Glutamatergic neuron (in vitro differentiated cells): ENCODE data around the gene TPI1. TPM values are rescaled to one million over a fixed set of nuclear protein-coding genes. Genes with fewer than 3 reads are reported as not detected.
"Not testable (repeated sequence)": the region's sequence is repeated elsewhere in the genome, so short reads cannot be mapped to it uniquely, and the experiment has no call there.

ENCODE experiments used
- DNase-seq: peaks from one replicate; pipeline ENCODE4 v3.0.0; 2022
- H3K27ac Mint-ChIP-seq: one replicate; pipeline ENCODE4 v1.8.0; 2020; ENCODE audit warnings: mild to moderate bottlenecking, mixed read lengths, inconsistent platforms; ENCODE audit not compliant: unreplicated experiment
- H3K27me3 Mint-ChIP-seq: one replicate; pipeline ENCODE4 v1.8.0; 2020; ENCODE audit warnings: mild to moderate bottlenecking, moderate library complexity, mixed read lengths, inconsistent platforms; ENCODE audit not compliant: unreplicated experiment
- H3K36me3 Mint-ChIP-seq: one replicate; pipeline ENCODE4 v1.8.0; 2020; ENCODE audit warnings: mild to moderate bottlenecking, mixed read lengths, inconsistent platforms; ENCODE audit not compliant: unreplicated experiment
- H3K4me1 Mint-ChIP-seq: one replicate; pipeline ENCODE4 v1.8.0; 2020; ENCODE audit warnings: mild to moderate bottlenecking, low read depth, mixed read lengths, inconsistent platforms; ENCODE audit not compliant: unreplicated experiment
- H3K4me3 Mint-ChIP-seq: one replicate; pipeline ENCODE4 v1.8.0; 2020; ENCODE audit warnings: mild to moderate bottlenecking, mixed read lengths, inconsistent platforms; ENCODE audit not compliant: unreplicated experiment
- H3K9me3 Mint-ChIP-seq: one replicate; pipeline ENCODE4 v1.8.0; 2020; ENCODE audit warnings: mild to moderate bottlenecking, moderate library complexity, mixed read lengths, inconsistent platforms; ENCODE audit not compliant: unreplicated experiment
- total RNA-seq: library from RNA; stranded (reverse); fragmentation: NEBNext Ultra II Directional; extraction: Animal tissue kit (Norgen Biotek cat#: 25700); gene quantifications from one replicate; pipeline ENCODE4 v1.2.1, GENCODE V29; 2021; ENCODE audit not compliant: unreplicated experiment
- TF ChIP-seq, protein P1 (sequence below): fragments of 200-600 bp; sonication (generic); IDR thresholded peaks from one replicate; pipeline ENCODE4 v1.5.0; 2021; ENCODE audit not compliant: partially characterized antibody, unreplicated experiment

TPI1 gene
- total RNA-seq, 1 donor from 2014 or later, result 663 TPM

DNA sequence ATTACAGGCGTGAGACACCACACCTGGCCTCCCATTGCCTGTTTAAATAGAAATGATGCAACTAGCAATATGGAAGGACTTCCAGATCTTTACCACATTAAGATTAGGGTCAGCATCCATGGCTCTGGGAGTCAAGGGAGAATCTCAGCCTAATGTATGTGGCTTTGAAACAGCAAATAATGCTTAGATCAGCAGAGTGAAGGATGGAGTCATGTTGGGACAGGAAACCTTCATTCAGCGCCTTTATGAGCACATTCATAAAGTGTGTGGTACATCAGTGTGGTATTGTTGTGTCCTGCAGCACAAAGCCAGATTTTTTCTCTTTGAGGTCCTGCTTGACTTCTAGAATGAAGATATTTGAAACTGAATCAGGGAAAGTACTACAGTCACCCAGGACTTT is 21.0 kb downstream of the TPI1 start:
- no peak for DNase-seq
- Mint-ChIP-seq H3K4me3 (no peak overlapping the region), H3K36me3 (no peaks in the 10 kb centered on the region), H3K9me3 (peaks cover 7% of the 10 kb centered on the region), H3K27ac (no peak overlapping the region), H3K4me1 (peaks cover 4% of the 10 kb centered on the region), H3K27me3 (peaks cover 8% of the 10 kb centered on the region)
- TF ChIP-seq, protein P1, sequence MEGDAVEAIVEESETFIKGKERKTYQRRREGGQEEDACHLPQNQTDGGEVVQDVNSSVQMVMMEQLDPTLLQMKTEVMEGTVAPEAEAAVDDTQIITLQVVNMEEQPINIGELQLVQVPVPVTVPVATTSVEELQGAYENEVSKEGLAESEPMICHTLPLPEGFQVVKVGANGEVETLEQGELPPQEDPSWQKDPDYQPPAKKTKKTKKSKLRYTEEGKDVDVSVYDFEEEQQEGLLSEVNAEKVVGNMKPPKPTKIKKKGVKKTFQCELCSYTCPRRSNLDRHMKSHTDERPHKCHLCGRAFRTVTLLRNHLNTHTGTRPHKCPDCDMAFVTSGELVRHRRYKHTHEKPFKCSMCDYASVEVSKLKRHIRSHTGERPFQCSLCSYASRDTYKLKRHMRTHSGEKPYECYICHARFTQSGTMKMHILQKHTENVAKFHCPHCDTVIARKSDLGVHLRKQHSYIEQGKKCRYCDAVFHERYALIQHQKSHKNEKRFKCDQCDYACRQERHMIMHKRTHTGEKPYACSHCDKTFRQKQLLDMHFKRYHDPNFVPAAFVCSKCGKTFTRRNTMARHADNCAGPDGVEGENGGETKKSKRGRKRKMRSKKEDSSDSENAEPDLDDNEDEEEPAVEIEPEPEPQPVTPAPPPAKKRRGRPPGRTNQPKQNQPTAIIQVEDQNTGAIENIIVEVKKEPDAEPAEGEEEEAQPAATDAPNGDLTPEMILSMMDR, result no peak

DNA sequence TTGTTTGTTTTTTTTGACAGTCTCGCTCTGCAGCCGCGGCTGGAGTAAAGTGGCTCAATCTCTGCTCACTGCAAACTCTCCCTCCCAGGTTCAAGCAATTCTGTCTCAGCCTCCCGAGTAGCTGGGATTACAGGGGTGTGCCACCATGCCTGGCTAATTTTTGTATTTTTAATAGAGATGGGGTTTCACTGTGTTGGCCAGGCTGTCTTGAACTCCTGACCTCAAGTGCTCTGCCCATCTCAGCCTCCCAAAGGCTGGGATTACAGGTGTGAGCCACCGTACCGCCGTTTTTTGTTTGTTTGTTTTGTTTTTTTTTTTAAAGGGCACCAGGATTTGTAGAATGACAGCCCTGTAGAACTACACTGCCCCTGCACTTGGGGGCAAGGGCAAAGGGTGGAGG is 21.5 kb downstream of the TPI1 start:
- H3K4me3 Mint-ChIP-seq, H3K27me3 Mint-ChIP-seq, H3K9me3 Mint-ChIP-seq, H3K27ac Mint-ChIP-seq, H3K4me1 Mint-ChIP-seq, DNase-seq, H3K36me3 Mint-ChIP-seq: not testable (repeated sequence)

DNA sequence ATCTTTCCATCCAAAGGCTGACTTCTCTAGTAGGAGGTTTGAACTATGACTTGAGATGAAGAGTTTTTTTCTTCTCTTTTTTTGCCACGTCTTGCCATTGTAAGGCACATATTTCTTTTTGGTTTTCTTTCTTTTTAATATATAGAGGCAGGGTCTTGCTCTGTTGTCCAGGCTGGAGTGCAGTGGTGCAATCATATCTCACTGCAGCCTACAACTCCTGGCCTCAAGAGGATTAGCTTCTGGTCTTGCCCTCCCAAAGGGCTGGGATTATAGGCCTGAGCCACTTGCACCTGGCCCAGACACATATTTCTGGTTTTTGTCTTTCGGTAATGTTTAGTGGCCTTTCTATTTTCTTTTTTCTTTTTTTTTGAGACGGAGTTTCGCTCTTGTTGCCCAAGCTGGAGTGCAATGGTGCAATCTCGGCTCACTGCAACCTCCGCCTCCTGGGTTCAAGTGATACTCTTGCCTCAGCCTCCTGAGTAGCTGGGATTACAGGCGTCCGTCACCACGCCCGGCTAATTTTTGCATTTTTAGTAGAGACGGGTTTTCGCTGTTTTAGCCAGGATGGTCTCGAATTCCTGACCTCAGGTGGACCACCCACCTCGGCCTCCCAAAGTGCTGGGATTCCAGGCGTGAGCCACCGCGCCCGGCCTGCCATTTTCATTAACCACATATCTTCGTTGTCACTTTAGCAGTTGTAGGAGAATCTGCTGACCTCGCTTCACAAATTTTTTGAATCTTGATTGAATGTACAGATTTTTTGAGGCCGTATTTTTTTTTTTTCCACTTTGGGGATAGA is 22.6 kb downstream of the TPI1 start:
- H3K9me3 Mint-ChIP-seq, H3K36me3 Mint-ChIP-seq, H3K4me1 Mint-ChIP-seq, H3K27me3 Mint-ChIP-seq, DNase-seq: not testable (repeated sequence)
- peak overlapping the region; percentile 86 for H3K4me3 Mint-ChIP-seq
- peak overlapping the region; percentile 95 for H3K27ac Mint-ChIP-seq

DNA sequence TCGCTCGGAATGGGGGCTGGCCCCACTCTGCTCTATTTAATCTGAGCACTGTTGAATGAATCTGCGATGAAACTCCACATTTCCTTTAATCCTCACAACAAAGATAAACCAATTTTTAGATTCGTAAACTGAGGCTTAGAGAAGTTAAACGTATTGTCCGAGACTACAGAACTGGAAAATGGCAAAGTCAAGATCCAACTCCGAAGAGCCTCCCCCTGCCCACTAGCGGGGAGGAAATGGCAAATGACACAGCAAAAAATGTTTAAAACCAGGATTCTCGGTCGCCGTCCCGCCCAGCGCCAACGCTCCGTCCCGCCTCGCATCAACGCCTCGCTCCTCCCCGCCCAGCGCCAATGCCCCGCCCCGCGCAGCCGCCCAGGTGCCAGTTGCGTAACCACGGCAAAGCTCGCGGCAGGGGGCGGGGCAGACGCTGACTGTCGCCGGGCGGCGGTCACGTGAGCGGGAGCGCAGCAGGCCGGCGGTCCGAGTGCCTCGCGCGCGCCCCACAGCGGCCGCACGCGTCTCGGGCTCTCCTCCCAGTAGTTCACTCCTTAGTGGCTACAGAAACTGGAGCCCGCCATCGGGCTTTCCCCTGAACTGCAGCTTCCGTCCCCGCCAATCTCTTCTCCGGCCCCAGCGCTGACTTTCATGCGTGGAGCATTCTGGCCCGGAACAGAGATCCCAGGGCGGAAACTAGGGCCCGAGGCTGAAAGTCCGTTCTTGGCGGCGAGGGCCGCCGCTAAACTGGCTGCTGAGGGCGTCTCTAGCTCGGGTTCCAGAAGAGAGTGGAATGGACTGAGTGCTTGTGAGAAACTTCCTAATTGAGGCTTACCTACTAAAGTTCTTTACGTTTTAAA is 23.7 kb downstream of the TPI1 start:
- peak overlapping the region; percentile 95 for H3K27ac Mint-ChIP-seq
- H3K4me1 Mint-ChIP-seq, result no peaks in the 10 kb centered on the region
- peak; percentile 100 for DNase-seq
- peak overlapping the region; percentile 86 for H3K4me3 Mint-ChIP-seq
- H3K9me3 Mint-ChIP-seq, result peaks cover 4% of the 10 kb centered on the region
- TF ChIP-seq, protein P1, result peak; percentile 78
- peaks cover 9% of the 10 kb centered on the region for H3K27me3 Mint-ChIP-seq
- no peaks in the 10 kb centered on the region for H3K36me3 Mint-ChIP-seq

DNA sequence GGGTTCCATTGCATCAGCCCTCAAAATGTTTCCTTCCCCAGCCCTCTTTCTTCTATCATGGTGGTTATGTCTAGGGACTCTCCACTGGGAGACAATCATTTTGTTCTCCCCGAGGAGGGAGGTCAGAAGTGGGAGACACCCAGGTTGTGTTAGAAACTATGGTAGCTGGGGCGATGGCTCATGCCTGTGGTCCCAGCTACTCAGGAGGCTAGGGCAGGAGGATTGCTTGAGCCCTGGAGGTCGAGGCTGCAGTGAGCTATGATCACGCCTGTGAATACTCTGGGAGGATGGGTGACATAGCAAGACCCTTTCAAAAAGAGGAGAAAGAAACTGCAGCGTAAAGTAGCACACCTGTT is 24.3 kb downstream of the TPI1 start:
- TF ChIP-seq, protein P1, result no peak
- H3K27me3 Mint-ChIP-seq, result peaks cover 9% of the 10 kb centered on the region
- H3K4me3 Mint-ChIP-seq, result peak overlapping the region; percentile 72
- DNase-seq, result no peak
- H3K27ac Mint-ChIP-seq, result peak overlapping the region; percentile 83
- H3K36me3 Mint-ChIP-seq, result no peaks in the 10 kb centered on the region
- no peaks in the 10 kb centered on the region for H3K4me1 Mint-ChIP-seq
- H3K9me3 Mint-ChIP-seq, result peaks cover 4% of the 10 kb centered on the region

DNA sequence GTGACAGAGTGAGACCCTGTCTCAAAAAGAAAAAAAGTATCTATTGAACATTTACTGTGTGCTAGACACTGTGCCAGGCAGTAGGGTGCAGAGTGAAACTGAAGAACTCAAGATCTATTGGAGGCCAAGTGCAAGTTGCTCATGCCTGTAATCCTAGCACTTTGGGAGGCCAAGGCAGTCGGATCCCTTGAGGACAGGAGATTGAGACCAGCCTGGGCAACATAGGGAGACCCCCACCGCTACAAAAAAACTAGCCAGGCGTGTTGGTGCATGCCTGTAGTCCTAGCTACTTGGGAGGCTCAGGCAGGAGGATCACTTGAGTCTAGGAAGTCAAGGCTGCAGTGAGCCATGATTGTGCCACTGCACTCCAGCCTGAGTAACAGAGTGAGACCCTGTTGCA is 25.4 kb downstream of the TPI1 start:
- H3K4me1 Mint-ChIP-seq, H3K36me3 Mint-ChIP-seq, H3K9me3 Mint-ChIP-seq, H3K27me3 Mint-ChIP-seq, H3K4me3 Mint-ChIP-seq, DNase-seq, H3K27ac Mint-ChIP-seq: not testable (repeated sequence)
